Stomach (tissue), 9 donors: Measurements from ENCODE around the gene ATP1B4. TPM values are rescaled to one million over a fixed set of nuclear protein-coding genes. Genes with fewer than 3 reads are reported as not detected.

Source experiments
- DNase-seq, 2 donors: peaks; one replicate each; pipeline versions ENCODE4 v3.0.0 to v3.0.0-alpha.2; 2013 to 2019
- H3K27ac ChIP-seq, 5 donors: fragments of 200-600 bp in 4 of 5; sonication (generic) in 4 of 5; one replicate each; pipeline ENCODE4 v1.5.1; 2013 to 2019; ENCODE audit warnings: mild to moderate bottlenecking in 1 of 5, moderate library complexity in 1 of 5
- H3K27me3 ChIP-seq, 3 donors: fragments of 200-600 bp; sonication (generic); one replicate each; pipeline ENCODE4 v1.5.1; 2017 to 2019; ENCODE audit warnings: mixed run types in 1 of 3
- H3K36me3 ChIP-seq, 4 donors: fragments of 200-600 bp; sonication (generic); 1 replicate in 3 of 4; 2 replicates in 1 of 4; pipeline ENCODE4 v1.5.1; 2016 to 2019
- H3K4me1 ChIP-seq, 4 donors: fragments of 200-600 bp; sonication (generic); one replicate each; pipeline ENCODE4 v1.5.1; 2016 to 2019
- H3K4me3 ChIP-seq, 4 donors: fragments of 200-600 bp; sonication (generic) in 3 of 4; one replicate each; pipeline ENCODE4 v1.5.1; 2016 to 2019; ENCODE audit warnings: mild to moderate bottlenecking in 1 of 4
- H3K9me3 ChIP-seq, 4 donors: fragments of 200-600 bp; sonication (generic); one replicate each; pipeline ENCODE4 v1.5.1; 2016 to 2019
- EP300 ChIP-seq: sonication (generic); formaldehyde crosslinking; IDR thresholded peaks from one replicate; pipeline ENCODE4 v1.6.1; 2017; ENCODE audit warnings: antibody characterized with exemption
- POLR2A ChIP-seq, 4 donors: fragments of 450-650 bp; IDR thresholded peaks; one replicate each; pipeline ENCODE4 v1.6.1; 2016; ENCODE audit warnings: antibody characterized with exemption in 4 of 4, control low read depth in 2 of 4, mild to moderate bottlenecking in 1 of 4, moderate library complexity in 1 of 4
- POLR2AphosphoS5 ChIP-seq, 3 donors: sonication (generic); formaldehyde crosslinking; IDR thresholded peaks; one replicate each; pipeline ENCODE4 v1.6.1; 2016; ENCODE audit warnings: antibody characterized with exemption in 3 of 3
- WGBS, 5 donors: extraction: QIAGEN DNeasy Blood & Tissue Kit in 3 of 5; methylation state at CpG; one replicate each; pipeline versions ENCODE4 v1.1.5 to v1.1.7; 2013 to 2018; 5-methylcytosine and 5-hydroxymethylcytosine counted together
- intact Hi-C: fragments of 100-400 bp; cut with DNase I; formaldehyde crosslinking; loops from one replicate; pipeline ENCODE4 v1.15.1; 2023; ENCODE audit warnings: low total_unique reads
- polyA plus RNA-seq, 3 donors: library from polyadenylated mRNA; stranded (reverse); fragments of 200-250 nt; gene quantifications; one replicate each; pipeline ENCODE4 v1.2.3, GENCODE V29; 2013
- total RNA-seq, 5 donors: library from RNA; depleted of rRNA; stranded (reverse); fragments of >200 nt; gene quantifications; one replicate each; pipeline versions ENCODE4 v1.1.0 to v1.2.3, GENCODE V29; 2014 to 2016
- TF ChIP-seq, protein P1 (sequence below), 7 experiments: fragments of 450-650 bp in 4 of 7; fragments of 200-600 bp in 3 of 7; sonication (generic) in 3 of 7; IDR thresholded peaks; one replicate each; pipeline ENCODE4 v1.5.1; 2016 to 2019; ENCODE audit warnings: antibody characterized with exemption in 7 of 7, control low read depth in 2 of 7, mild to moderate bottlenecking in 1 of 7
- donor health status: healthy with polysubstance abuse.
- donor health status: Bipolar disorder and iron deficiency.
- donor health status: healthy.

Gene ATP1B4
- total and polyA plus RNA-seq, 8 donors: not detected

DNA sequence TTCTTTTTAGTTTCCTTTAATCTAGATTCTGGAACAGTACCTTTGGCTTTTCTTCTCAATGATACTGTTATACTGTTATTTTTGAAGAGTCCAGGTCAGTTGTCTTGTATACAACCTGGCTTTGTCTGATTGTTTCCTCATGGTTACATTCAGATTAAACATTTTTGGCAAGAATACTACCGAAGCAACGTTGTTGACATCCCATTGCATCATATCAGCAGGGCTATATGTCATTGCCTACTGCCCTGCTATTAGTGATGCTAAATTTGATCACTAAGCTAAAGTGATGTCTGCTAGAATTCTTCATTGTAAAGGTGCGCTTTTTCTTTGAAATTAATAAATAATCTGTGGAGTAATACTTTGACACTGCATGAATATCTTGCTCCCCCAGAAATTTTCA, 5.8 kb upstream of the ATP1B4 start:
- WGBS, 5 donors: 62 to 84% (median 72%) methylated on average over 3 of the region's 3 CpGs

DNA sequence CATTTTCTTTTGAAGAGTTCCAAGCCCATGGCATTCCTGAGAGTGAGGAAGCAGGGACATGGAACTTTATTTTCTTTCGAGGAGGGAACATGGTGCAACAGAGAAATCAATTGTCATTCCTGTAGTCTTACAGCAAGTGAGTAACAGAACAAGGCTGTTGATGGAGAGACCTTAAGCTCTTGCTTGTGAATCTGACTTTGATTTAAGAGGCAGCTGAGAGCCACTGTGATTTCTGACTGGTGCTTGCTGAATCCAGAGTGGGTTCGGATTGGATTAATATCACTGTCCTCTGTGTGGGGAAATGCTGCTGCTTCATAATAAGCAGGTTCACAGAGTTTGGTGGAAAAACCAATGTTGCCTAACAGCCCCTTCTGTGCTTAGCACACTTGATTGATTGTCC, 4.7 kb upstream of the ATP1B4 start:
- H3K9me3 ChIP-seq: peaks cover 0 to 2% (median 0%) of the 10 kb centered on the region in 4 donors
- H3K4me1 ChIP-seq: no peaks in the 10 kb centered on the region
- intact Hi-C loops: no loop called here
- WGBS, 5 donors: 41 to 63% (median 60%) methylated on average over 2 of the region's 2 CpGs
- no peak for TF ChIP-seq POLR2AphosphoS5 (IDR thresholded peaks at IDR 0.05)
- no peak for TF ChIP-seq EP300
- no peak for TF ChIP-seq POLR2A (IDR thresholded peaks at IDR 0.05)
- TF ChIP-seq, protein P1, sequence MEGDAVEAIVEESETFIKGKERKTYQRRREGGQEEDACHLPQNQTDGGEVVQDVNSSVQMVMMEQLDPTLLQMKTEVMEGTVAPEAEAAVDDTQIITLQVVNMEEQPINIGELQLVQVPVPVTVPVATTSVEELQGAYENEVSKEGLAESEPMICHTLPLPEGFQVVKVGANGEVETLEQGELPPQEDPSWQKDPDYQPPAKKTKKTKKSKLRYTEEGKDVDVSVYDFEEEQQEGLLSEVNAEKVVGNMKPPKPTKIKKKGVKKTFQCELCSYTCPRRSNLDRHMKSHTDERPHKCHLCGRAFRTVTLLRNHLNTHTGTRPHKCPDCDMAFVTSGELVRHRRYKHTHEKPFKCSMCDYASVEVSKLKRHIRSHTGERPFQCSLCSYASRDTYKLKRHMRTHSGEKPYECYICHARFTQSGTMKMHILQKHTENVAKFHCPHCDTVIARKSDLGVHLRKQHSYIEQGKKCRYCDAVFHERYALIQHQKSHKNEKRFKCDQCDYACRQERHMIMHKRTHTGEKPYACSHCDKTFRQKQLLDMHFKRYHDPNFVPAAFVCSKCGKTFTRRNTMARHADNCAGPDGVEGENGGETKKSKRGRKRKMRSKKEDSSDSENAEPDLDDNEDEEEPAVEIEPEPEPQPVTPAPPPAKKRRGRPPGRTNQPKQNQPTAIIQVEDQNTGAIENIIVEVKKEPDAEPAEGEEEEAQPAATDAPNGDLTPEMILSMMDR (IDR thresholded peaks at IDR 0.05): no peak
- no peak overlapping the region for H3K4me3 ChIP-seq
- H3K36me3 ChIP-seq: no peaks in the 10 kb centered on the region
- no peak for DNase-seq
- peaks cover 0 to 4% (median 0%) of the 10 kb centered on the region in 3 donors for H3K27me3 ChIP-seq
- no peak overlapping the region for H3K27ac ChIP-seq

More for the DNA sequence above, 5.8 kb upstream of the ATP1B4 start:
- Histone ChIP-seq H3K27me3 (no peaks in the 10 kb centered on the region), H3K27ac (no peak overlapping the region), H3K4me3 (no peak overlapping the region), H3K4me1 (no peaks in the 10 kb centered on the region), H3K9me3 (peaks cover 0 to 4% (median 0%) of the 10 kb centered on the region in 4 donors), H3K36me3 (no peaks in the 10 kb centered on the region)
- no peak for DNase-seq
- intact Hi-C loops: no loop called here
- no peak for TF ChIP-seq EP300
- no peak for TF ChIP-seq POLR2AphosphoS5 (IDR thresholded peaks at IDR 0.05)

DNA sequence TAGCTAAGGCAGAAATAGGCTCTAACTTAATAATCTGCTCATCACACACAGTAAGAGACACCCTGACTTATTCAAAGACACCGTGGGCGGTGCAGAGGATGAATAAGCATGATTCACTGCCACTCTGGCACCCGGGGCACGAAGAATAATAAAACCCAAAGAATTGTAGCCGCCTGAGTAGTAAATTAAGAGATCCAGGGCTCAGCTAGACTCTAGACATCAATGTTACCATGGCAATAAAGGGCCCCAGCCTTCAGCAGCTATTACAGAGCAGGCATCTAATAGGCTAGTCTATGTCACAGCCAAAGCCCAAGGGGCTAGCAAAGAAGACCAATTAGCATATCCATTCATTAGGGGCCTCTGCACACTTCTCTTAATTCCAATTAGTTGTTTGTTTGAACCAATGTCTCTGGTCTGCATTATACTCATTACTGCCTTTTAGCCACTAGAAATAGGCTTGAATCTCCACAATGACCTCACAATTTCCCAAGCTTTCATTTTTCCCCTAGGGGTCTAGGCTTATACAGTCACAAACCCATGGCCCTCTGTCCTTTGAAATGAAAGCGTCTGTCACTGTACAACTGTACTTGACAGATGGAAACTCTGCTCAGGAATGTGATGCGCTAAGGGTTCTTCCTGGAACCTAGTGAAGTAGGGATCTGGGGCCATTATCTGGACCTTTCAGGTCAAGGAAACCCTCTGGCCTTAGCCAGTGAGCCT, 3.0 kb upstream of the ATP1B4 start:
- WGBS, 5 donors: 65 to 82% (median 79%) methylated on average over 7 of the region's 7 CpGs
- DNase-seq: no peak
- Histone ChIP-seq H3K27me3 (peaks cover 0 to 4% (median 0%) of the 10 kb centered on the region in 3 donors), H3K36me3 (no peaks in the 10 kb centered on the region), H3K27ac (no peak overlapping the region), H3K4me3 (no peak overlapping the region), H3K9me3 (no peaks in the 10 kb centered on the region), H3K4me1 (no peaks in the 10 kb centered on the region)
- intact Hi-C loops: no loop called here
- TF ChIP-seq POLR2A (IDR thresholded peaks at IDR 0.05): no peak
- TF ChIP-seq EP300: no peak
- TF ChIP-seq, protein P1 (IDR thresholded peaks at IDR 0.05): no peak
- TF ChIP-seq POLR2AphosphoS5 (IDR thresholded peaks at IDR 0.05): no peak

DNA sequence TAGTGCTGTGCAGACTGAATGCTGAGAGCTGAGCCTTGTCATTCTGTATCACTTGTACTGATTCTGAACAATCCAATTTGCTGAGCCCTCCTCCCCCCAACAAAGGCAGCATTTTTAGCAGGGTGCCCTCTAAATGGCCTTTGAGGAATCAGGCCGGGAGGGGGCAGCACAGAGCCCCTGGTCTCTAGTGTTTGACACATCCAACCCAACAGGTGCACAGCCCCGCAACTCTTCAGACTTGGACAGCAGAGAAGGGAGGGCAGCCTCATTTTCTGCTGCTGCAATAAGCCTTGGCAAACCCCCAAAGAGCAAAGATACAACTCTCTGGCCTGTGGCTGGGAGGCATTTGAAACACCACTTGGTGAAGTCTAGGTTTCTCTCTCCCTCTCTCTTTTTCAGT, 3.4 kb downstream of the ATP1B4 start:
- Histone ChIP-seq H3K36me3 (no peaks in the 10 kb centered on the region), H3K27ac (no peak overlapping the region), H3K4me3 (no peak overlapping the region), H3K9me3 (no peaks in the 10 kb centered on the region), H3K4me1 (no peaks in the 10 kb centered on the region), H3K27me3 (peaks cover 0 to 8% (median 0%) of the 10 kb centered on the region in 3 donors)
- intact Hi-C loops: no loop called here
- 11 to 28% (median 22%) methylated on average over 2 of the region's 2 CpGs; no CpG with 5 or more reads in 1 of the 5 donors for WGBS, 5 donors
- peak; percentile 45 to 63 for DNase-seq
- TF ChIP-seq POLR2A (IDR thresholded peaks at IDR 0.05): no peak
- TF ChIP-seq POLR2AphosphoS5 (IDR thresholded peaks at IDR 0.05): no peak
- TF ChIP-seq EP300: no peak
- TF ChIP-seq, protein P1 (IDR thresholded peaks at IDR 0.05): peak in 2 of 7 experiments; percentile 29 to 32

DNA sequence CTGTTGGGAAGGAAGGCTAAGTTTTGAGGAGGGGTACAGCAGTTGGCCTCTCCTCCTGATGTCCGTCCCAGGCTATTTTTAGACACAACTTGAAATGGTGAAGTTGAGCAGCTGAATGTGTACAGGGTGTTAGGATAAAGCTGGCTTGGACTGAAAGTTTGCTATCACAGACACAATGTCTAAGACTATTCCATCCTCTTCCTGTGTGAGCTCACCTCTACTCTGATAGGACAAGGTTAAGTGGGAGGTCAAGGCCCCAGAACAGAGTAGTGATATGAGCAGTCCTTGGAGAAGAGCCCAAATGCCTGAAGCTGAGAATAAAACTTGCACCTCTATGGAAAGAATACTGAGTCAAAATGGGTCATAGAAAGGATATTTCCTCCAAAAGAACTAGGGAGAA, 4.1 kb downstream of the ATP1B4 start:
- Histone ChIP-seq H3K27ac (no peak overlapping the region), H3K9me3 (no peaks in the 10 kb centered on the region), H3K4me1 (no peaks in the 10 kb centered on the region), H3K36me3 (no peaks in the 10 kb centered on the region), H3K4me3 (no peak overlapping the region), H3K27me3 (peaks cover 0 to 8% (median 0%) of the 10 kb centered on the region in 3 donors)
- DNase-seq: no peak
- WGBS, 5 donors: 47 to 71% (median 64%) methylated on average over 1 of the region's 1 CpG
- intact Hi-C loops: no loop called here
- no peak for TF ChIP-seq EP300
- TF ChIP-seq, protein P1 (IDR thresholded peaks at IDR 0.05): no peak
- no peak for TF ChIP-seq POLR2A (IDR thresholded peaks at IDR 0.05)
- no peak for TF ChIP-seq POLR2AphosphoS5 (IDR thresholded peaks at IDR 0.05)
